Measurements from ENCODE around the gene RPL18A.

The RPL18A gene

DNA sequence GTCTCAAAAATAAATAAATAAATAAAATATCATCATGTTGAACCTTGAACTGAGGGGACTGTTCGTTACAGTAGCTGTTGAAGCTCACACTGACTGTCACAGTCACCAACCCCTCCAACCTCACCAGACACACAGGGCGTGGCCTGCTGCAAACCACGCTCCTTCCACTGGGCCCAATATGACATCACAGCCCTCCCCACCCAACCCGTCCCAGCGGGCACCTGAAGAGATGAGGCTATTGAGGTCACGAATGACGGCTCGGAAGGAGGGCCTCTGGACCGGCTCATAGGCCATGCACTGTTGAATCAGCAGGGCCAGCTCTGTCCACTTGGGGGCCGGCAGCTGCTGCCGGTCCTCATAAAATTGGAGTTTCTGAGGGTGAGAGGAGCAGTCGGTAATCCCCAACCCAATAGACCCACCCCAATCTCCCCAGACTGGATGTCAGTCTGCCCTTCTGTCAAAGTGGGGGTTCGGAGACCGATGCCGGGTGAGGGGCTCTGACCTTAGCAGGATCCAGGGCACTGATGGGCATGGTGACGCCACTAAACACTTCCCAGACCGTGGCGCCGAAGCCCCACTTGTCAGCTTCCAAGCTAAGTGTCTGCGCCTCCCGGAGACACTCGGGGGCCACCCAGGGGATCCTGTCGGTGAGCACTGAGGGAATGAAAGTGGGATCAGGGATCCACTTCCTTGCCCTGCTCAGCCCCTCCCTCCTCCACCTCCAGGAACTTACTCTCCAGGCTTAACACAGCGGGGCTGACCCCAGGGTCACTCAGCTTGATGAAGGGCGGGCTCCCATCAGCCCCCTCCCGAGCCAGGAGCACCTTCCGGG lies 25.1 kb upstream of the RPL18A start:
- no peak overlapping the region for H3K4me3 ChIP-seq (replicated peaks; ENCODE audit: low read depth, low read length)
- DNase-seq (ENCODE audit: extremely low read depth, low read depth), result no peak
- TF ChIP-seq, protein P1, sequence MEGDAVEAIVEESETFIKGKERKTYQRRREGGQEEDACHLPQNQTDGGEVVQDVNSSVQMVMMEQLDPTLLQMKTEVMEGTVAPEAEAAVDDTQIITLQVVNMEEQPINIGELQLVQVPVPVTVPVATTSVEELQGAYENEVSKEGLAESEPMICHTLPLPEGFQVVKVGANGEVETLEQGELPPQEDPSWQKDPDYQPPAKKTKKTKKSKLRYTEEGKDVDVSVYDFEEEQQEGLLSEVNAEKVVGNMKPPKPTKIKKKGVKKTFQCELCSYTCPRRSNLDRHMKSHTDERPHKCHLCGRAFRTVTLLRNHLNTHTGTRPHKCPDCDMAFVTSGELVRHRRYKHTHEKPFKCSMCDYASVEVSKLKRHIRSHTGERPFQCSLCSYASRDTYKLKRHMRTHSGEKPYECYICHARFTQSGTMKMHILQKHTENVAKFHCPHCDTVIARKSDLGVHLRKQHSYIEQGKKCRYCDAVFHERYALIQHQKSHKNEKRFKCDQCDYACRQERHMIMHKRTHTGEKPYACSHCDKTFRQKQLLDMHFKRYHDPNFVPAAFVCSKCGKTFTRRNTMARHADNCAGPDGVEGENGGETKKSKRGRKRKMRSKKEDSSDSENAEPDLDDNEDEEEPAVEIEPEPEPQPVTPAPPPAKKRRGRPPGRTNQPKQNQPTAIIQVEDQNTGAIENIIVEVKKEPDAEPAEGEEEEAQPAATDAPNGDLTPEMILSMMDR (IDR thresholded peaks at IDR 0.05; ENCODE audit: low read depth, low read length, missing control alignments), result peak; percentile 17

DNA sequence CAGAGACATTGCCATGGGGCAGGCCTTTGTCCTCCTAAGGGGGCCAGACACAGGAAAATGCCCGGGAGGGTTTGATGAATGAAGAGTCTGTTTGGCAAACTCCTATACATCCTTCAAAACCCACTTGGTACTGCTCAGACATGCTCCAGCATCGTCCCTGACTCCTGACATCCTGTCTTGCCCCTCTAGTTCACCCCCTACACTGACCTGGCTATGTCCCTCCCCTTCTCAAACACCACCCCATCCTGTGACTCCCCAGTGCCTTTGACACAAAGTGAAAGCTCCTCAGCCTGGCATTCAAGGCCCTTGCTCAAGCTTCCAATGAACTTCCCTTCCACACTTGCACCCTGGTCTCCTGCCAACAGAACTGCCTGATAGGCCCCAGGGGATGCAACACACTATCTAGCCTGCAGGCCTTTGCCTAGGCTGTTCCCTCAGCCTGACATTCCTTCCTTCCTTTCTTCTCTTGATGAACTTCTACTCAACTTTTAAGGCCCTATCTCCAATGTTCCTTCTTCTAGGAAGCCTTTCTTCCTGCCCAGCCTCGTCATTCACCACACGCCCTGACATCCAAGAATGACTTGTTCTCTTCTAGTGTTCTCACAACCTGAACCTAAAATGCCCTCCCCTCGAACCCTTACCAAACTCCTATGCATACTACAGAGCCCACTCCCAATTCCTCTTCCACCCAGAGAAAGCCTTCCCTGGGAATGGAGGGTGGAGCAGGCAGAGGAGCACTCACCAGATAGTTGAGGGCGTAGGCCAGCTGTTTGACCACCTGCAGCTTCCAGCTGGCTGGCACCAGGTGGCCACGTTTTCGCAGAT lies 24.3 kb upstream of the RPL18A start:
- TF ChIP-seq, protein P1 (IDR thresholded peaks at IDR 0.05; ENCODE audit: low read depth, low read length, missing control alignments), result no peak
- DNase-seq (ENCODE audit: extremely low read depth, low read depth), result no peak
- H3K4me3 ChIP-seq (replicated peaks; ENCODE audit: low read depth, low read length), result no peak overlapping the region

- TF ChIP-seq, protein P1 (IDR thresholded peaks at IDR 0.05; ENCODE audit: low read depth, low read length, missing control alignments), result no peak
- no peak overlapping the region for H3K4me3 ChIP-seq (replicated peaks; ENCODE audit: low read depth, low read length)
- DNase-seq (ENCODE audit: extremely low read depth, low read depth), result no peak
Measured at GRCh38 chr19:17836530-17836929, 23.2 kb upstream of the RPL18A start.

DNA sequence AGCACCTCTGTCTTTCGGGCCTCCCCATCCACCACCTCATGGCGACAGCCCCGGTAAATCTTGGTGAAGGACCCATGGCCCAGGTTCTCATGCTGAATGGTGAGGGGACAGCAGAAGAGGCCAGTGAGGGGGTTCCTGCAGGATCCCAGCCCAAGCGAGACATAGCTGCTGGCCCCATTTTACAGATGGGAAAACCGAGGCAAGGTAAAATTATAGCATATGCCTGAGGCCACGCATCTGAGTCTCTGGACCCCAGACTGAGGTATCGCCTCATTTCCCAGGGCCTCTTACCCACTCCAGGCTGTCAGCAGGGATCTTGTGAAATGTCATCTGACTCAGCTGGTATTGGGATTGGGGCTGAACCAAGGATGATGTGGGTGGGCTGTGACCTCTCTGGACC lies 21.7 kb upstream of the RPL18A start:
- DNase-seq (ENCODE audit: extremely low read depth, low read depth), result no peak
- no peak overlapping the region for H3K4me3 ChIP-seq (replicated peaks; ENCODE audit: low read depth, low read length)
- TF ChIP-seq, protein P1 (IDR thresholded peaks at IDR 0.05; ENCODE audit: low read depth, low read length, missing control alignments), result no peak

DNA sequence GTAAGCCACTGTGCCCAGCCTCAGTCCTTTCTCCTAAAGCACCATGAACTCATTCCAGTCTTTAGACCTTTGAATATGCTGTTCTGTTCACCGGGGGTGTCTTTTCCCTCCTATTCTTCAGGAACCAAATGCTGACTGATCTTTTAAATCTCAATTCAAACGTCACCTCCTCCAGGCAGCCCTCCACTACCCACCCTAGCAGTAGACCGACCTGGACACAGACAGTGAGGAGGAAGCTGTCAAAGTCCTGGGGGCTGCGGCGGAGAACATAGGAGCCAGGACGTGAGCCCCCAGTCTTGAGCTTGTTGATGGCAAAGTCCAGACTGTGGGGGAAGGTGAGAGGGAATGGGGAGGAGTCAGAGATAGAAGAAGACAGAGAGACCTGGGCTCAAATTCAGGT lies 19.7 kb upstream of the RPL18A start:
- no peak for DNase-seq (ENCODE audit: extremely low read depth, low read depth)
- TF ChIP-seq, protein P1 (IDR thresholded peaks at IDR 0.05; ENCODE audit: low read depth, low read length, missing control alignments), result no peak
- no peak overlapping the region for H3K4me3 ChIP-seq (replicated peaks; ENCODE audit: low read depth, low read length)

GRCh38 chr19:17841371-17841809 lies 18.3 kb upstream of the RPL18A start:
- TF ChIP-seq, protein P1 (IDR thresholded peaks at IDR 0.05; ENCODE audit: low read depth, low read length, missing control alignments), result no peak
- no peak for DNase-seq (ENCODE audit: extremely low read depth, low read depth)
- no peak overlapping the region for H3K4me3 ChIP-seq (replicated peaks; ENCODE audit: low read depth, low read length)

All from HFF-Myc (cell line).